T-helper 1 cell treated with Interleukin-12 subunit alpha and Interleukin-12 subunit beta and Interleukin-4 antibody, amounts not matched to agents 30 μg/mL and 1 μg/mL, for 36 hours (primary cell): ENCODE data around the gene FMNL1.

Source experiments
- H3K27ac Mint-ChIP-seq: one replicate; pipeline ENCODE4 v1.8.0; 2021; ENCODE audit warnings: mild to moderate bottlenecking, mixed read lengths
- H3K27me3 Mint-ChIP-seq: one replicate; pipeline ENCODE4 v1.8.0; 2021; ENCODE audit warnings: low read depth, mixed read lengths
- H3K36me3 Mint-ChIP-seq: one replicate; pipeline ENCODE4 v1.8.0; 2021; ENCODE audit warnings: low read depth, mixed read lengths
- H3K4me1 Mint-ChIP-seq: one replicate; pipeline ENCODE4 v1.8.0; 2021; ENCODE audit warnings: low read depth, mixed read lengths
- H3K4me3 Mint-ChIP-seq: one replicate; pipeline ENCODE4 v1.8.0; 2021; ENCODE audit warnings: mild to moderate bottlenecking, moderate library complexity, mixed read lengths
- H3K9me3 Mint-ChIP-seq: one replicate; pipeline ENCODE4 v1.8.0; 2021; ENCODE audit warnings: mixed read lengths

FMNL1 gene

DNA sequence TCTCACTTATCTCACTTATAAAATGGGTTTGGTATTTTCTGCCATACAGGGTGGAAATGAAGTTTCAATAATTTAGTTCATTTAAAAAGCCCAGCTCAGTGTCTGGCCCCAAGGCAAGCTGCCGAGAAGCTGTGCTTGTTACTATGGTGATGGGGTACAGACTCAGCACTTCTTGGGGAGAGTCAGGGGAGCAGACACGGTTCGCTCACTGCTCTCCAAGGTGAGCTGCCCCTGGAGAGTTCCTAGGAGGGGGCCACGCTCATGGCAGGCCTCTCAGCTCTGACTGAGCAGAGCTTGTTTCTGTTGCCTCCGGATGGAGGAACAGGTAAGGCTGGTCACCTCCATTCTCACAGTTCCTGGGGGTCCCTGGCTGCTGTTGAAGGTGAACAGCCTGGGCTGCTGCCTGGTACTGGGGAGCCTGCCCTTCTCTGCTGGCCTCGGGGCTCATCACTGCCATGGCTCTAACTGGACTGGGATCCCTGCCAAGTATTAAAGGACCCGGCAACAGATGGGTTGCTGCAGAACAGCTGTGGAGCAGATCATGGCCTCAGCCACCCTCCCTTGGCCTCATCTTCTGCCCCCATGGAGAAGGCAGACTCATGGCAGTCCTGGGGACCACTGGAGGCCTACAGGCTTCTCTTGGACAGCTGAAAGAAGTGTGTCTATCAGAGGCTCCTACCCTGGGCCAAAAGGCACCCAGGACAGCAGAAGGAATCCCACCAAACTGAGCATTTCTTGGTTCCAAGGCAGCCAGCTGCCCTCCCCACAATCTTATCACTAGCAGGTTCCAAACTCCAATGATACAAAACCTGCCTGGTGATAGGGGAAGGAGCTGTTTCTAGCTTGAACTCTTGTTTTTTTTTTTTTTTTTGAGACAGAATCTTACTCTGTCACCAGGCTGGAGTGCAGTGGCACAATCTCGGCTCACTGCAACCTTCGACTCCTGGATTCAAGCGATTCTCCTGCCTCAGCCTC, 66.1 kb downstream of the FMNL1 start:
- Mint-ChIP-seq H3K4me1 (peaks cover 21% of the 10 kb centered on the region), H3K36me3 (peaks cover 42% of the 10 kb centered on the region), H3K27me3 (no peaks in the 10 kb centered on the region), H3K4me3 (no peak overlapping the region), H3K27ac (no peak overlapping the region), H3K9me3 (no peaks in the 10 kb centered on the region)

DNA sequence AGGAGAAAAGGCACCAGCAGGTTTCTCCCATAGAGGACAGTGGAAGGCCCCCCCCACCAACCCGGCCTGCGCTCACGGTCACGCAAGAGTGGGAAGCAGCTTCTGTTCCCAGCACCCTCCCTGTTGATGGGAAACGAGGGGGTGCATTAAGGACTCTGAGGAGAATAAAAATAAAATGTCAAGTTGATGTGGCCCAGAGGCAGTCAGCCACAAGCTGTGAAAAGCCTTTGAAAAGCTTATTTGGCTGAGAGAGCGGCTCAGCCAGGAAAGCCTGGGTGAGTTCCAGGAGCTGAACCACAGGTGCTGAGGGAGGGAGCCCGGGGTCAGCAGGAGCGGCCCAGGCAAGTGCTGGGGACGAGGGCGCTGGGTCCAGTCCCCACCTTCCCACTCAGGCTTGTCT, 67.1 kb downstream of the FMNL1 start:
- Mint-ChIP-seq H3K27me3 (no peaks in the 10 kb centered on the region), H3K27ac (no peak overlapping the region), H3K4me3 (no peak overlapping the region), H3K9me3 (no peaks in the 10 kb centered on the region), H3K4me1 (peaks cover 31% of the 10 kb centered on the region), H3K36me3 (peaks cover 35% of the 10 kb centered on the region)

DNA sequence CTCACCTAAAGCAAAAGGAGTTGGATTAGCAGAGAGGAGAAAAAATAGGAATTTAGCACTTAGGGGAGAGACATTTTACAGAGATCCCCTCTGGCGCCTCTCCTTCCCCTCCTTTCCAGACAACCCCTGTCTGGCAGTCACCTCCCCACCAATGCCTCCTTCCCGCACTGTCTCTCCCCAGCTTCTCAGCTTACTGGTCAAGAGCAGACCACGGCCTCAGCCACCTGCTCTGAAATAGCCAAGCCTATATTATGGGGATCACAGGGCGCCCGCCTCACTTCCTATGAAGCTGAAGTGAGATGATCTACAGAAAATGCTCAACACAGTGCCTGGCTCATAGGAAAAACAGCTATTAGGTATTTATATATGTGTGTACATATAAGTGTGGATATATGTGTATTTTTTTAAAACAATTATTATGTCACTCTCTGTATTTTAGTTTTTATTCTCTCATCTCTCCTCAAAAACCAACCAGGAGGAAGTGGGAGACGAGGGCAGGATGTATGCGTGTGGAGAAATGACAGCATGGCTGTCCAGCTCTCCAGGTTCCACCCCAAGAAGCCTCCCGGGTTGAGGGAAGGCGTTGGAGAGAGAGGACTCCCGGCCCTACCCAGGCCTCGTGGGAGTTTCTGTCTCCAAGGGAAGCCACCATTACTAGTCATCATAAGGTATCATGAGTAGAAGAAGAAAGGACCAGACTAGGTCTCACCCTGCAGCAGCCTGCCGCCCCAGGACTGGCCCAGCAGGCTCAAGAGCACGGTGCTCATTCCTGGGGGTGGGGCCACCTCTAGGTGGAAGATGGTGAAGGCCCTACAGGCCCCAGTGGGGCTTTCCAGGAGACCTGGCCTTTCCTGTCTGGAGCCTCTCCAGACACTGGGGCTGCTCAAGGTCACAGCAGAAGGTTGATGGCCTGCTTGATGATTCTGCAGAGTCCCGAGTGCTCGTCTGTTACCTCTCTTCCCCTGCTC, 67.9 kb downstream of the FMNL1 start:
- Mint-ChIP-seq H3K4me1 (peaks cover 36% of the 10 kb centered on the region), H3K27me3 (no peaks in the 10 kb centered on the region), H3K4me3 (no peak overlapping the region), H3K9me3 (no peaks in the 10 kb centered on the region), H3K36me3 (peaks cover 28% of the 10 kb centered on the region), H3K27ac (peak overlapping the region; percentile 57)

DNA sequence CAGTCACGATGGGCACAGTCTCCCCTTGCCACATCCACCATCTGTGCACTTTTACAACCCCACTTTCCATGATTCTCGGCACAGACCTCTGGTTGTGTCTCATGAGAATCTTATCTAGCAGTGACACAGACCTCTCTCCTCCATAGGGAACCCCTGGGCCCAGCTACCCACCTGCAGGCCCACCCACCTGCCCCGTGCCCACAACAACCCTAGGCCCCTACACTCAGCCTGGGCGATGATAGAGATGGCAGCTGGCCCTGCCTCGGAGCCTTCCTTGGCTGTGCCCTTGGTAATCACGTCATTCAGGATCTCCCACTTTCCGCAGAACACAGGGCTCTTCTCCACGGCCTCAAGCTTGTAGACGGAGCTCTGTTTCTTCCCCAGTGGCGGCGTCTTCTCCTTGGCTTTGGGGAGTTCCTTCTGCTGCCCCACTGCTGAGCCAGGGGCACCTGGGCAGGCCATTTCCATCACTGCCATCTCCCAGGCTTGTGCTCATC, 68.6 kb downstream of the FMNL1 start:
- H3K36me3 Mint-ChIP-seq = peaks cover 23% of the 10 kb centered on the region
- peak overlapping the region; percentile 54 for H3K27ac Mint-ChIP-seq
- peaks cover 38% of the 10 kb centered on the region for H3K4me1 Mint-ChIP-seq
- H3K4me3 Mint-ChIP-seq = no peak overlapping the region
- H3K9me3 Mint-ChIP-seq = no peaks in the 10 kb centered on the region
- H3K27me3 Mint-ChIP-seq = no peaks in the 10 kb centered on the region

DNA sequence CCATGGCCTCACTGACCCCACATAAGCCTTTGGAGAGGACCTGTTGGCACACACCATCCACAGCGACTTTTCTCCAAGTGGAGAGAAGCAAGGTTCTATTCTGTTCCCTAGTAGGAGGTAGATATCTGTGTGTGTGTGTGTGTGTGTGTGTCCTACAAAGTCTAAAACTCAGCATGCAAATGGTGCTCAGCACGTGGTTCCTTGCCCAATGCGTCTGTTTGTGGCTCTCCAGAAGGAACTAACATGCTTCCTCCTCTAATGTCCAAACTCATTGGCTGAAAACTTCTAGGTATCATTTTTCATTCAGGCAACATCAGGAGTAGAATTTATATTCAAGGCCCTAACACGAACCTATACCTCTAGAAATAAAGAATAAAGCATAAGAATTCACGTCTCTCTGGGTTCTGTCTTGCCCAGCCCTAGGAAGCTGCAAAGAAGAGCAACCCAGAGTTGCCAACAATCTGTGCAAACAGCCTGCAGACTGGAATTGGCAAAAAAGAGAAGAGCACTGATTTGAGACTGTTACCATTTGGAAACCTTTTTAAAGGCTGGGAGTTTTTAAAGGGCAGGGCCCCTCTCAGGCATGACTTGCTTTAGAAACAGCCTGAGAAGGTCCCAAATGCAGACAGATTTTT, 69.6 kb downstream of the FMNL1 start:
- H3K4me3 Mint-ChIP-seq = no peak overlapping the region
- H3K4me1 Mint-ChIP-seq = peaks cover 48% of the 10 kb centered on the region
- H3K9me3 Mint-ChIP-seq = no peaks in the 10 kb centered on the region
- H3K27me3 Mint-ChIP-seq = no peaks in the 10 kb centered on the region
- H3K36me3 Mint-ChIP-seq = peaks cover 23% of the 10 kb centered on the region
- H3K27ac Mint-ChIP-seq = peak overlapping the region; percentile 9

DNA sequence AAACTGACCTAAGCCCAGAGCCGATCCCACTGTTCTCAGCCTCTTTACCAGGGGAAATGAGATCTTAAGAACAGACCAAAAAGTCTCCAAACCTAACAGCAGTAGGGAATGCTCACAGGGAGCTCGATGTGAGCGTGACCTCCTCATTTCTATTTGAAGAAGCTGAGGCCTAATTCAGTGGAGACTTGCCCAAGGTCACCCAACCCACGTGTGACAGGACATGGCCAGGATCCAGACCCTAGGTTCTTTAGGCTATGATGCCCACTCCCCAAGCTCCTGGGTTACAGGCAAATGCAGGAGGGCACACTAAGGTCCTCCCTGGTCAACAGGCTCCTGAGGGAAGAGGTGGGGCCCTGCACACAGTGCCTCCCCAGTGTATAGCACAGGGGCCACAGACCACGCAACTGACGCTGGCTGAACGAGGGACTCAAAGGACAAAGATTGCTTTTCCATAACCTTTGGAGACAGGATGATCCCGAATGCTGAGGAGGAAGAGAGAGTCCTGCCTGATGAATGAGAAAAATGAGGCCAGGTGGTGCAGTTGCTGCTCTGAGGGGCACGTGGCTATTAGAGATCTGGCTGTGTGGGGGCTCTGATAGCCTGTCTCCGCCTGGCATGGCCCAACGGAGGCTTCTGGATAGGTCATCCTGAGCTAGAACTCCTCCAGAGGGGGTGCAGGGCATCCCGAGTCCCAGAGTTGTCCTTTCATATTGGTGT, 71.2 kb downstream of the FMNL1 start:
- H3K27me3 Mint-ChIP-seq = no peaks in the 10 kb centered on the region
- H3K4me3 Mint-ChIP-seq = no peak overlapping the region
- H3K4me1 Mint-ChIP-seq = peaks cover 60% of the 10 kb centered on the region
- peaks cover 25% of the 10 kb centered on the region for H3K36me3 Mint-ChIP-seq
- no peaks in the 10 kb centered on the region for H3K9me3 Mint-ChIP-seq
- H3K27ac Mint-ChIP-seq = no peak overlapping the region

DNA sequence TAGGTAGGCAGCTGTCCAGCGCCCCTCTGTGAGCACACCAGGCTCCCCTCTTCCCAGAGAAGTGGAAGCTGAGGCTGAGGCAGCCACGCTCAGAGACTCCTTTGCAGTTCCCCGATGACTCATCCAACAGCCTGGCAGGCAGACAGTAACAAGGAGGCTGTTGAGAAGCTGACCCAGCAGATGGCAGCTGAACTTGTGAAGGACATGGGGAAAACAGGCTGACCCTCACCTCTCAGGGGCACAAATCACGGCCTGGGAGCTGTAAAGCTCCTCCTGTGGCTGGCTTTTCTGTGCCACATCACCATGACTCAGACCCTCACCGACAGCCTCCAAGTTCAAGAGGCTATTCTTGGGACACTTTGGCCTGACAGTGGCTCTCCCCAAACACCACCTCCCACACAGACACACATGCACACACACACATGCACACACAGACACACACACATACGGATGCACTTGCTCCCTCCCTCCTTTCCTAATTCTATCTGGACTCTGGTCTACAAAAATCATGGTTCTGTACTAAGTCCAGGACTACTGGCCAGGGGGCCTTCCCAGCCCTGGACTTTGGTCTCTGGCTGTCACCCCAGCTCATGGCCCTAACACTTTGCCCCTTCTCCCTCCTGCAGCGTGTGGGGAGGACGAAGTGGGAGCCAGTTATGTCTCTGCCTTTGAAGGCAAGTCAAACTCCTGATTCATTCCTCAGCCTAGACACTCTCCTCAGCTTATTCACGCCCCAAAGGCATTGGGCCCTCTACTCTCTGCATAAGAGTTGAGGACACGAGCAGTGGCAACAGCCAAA, 71.9 kb downstream of the FMNL1 start:
- Mint-ChIP-seq H3K36me3 (peaks cover 27% of the 10 kb centered on the region), H3K4me3 (no peak overlapping the region), H3K27me3 (no peaks in the 10 kb centered on the region), H3K27ac (peak overlapping the region; percentile 17), H3K4me1 (peaks cover 67% of the 10 kb centered on the region), H3K9me3 (no peaks in the 10 kb centered on the region)

DNA sequence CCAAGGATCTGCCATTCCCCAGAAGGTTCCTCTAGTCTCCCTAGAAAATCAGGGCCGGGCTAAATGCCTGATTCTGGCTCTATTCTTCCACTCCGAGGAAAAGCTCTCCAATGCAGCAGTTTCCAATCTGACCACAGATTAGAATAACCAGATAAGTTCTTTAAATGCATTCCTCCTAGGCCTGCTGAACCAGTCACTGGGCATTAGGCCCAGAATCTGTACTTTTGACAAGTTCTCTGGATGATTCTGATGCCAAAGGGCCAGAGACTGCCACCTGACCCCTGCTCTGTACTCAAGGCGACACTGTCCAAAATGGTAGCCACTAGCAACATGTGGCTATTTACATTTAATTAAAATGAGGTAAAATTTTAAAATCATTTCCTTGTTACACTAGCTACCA, 72.8 kb downstream of the FMNL1 start:
- Mint-ChIP-seq H3K27me3 (no peaks in the 10 kb centered on the region), H3K27ac (no peak overlapping the region), H3K4me1 (peaks cover 71% of the 10 kb centered on the region), H3K36me3 (peaks cover 28% of the 10 kb centered on the region), H3K4me3 (no peak overlapping the region), H3K9me3 (no peaks in the 10 kb centered on the region)

DNA sequence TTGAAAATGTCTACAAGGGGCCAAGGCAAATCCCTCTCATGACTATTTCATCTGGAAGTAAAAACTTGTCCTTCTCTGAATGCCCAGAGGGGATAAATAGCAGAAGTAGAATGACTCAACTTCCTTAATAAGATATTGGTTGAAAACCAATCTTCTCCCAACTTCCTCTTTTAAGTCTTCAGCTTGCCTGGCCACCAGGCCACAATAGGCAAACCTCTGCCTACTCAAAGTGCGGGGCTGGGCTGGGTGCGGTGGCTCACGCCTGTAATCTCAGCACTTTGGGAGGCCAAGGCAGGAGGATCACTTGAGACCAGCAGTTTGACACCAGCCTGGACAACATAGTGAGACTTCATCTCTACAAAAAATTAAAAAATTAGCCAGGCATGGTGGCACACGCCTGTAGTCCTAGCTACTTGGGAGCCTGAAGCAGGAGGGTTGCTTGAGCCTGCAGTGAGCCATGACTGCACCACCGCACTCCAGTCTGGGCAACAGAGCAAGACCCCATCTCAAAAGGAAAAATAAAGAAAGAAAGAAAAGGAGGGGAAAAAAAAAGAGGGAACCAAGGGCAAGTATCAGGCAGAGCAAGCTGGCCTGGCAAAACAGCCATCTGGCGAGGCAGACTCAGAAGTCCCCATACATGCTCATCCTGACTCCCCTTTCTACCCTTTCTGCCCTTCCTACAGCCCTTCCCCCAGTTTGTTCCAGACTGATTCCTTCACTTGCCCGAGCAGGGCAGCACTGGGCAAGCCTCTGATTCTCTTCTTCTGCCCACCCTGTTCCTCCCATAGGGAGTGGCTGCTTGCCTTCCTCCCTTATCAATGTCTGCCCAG, 74.5 kb downstream of the FMNL1 start:
- Mint-ChIP-seq H3K36me3 (peaks cover 19% of the 10 kb centered on the region), H3K9me3 (no peaks in the 10 kb centered on the region), H3K27ac (peak overlapping the region; percentile 80), H3K4me3 (no peak overlapping the region), H3K4me1 (peaks cover 71% of the 10 kb centered on the region), H3K27me3 (no peaks in the 10 kb centered on the region)

DNA sequence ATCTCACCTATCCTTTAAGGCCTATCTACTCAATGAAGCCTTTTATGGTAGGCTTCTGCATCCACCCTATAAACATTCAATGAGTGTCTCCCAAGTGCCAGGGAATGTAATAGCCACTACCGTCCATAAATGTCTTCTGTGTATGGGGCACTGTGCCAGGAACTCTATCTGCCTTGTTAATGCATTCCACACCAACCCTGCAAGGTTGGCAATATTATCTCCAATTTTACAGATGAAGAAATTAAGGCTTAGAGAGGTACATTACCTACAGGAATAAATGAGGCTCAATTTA, 75.1 kb downstream of the FMNL1 start:
- Mint-ChIP-seq H3K27ac (peak overlapping the region; percentile 80), H3K9me3 (no peaks in the 10 kb centered on the region), H3K4me1 (peaks cover 73% of the 10 kb centered on the region), H3K27me3 (no peaks in the 10 kb centered on the region), H3K36me3 (peaks cover 19% of the 10 kb centered on the region), H3K4me3 (no peak overlapping the region)
